AG04449 (cell line): ENCODE measurements around the gene ROPN1L.

Source experiments
- CTCF ChIA-PET: fragments of 350-600 bp; formaldehyde crosslinking; extraction: SDS; loops from one replicate; lab custom pipeline; 2021; ENCODE audit warnings: antibody characterized with exemption; lab: Yijun Ruan, JAX
- POLR2A ChIA-PET: fragments of 400-600, 350-600 bp; formaldehyde crosslinking; extraction: SDS; loops from one replicate; lab custom pipeline; 2020; ENCODE audit warnings: antibody characterized with exemption, inconsistent platforms; lab: Yijun Ruan, JAX
- DNase-seq: peaks from one replicate; pipeline ENCODE4 v3.0.0-alpha.2; 2010; ENCODE audit warnings: low read depth, low spot score
- H3K4me3 ChIP-seq: 2 replicates; pipeline ENCODE4 v1.5.1; 2011; ENCODE audit warnings: low read depth, mild to moderate bottlenecking, control low read depth, low read length
- CTCF ChIP-seq: IDR thresholded peaks from one replicate; pipeline ENCODE4 v1.5.1; 2011; ENCODE audit warnings: mild to moderate bottlenecking, moderate library complexity, low read length, control low read depth, inconsistent platforms; ENCODE audit not compliant: insufficient read depth; ENCODE audit errors: missing control alignments

Gene ROPN1L

GRCh38 chr5:10485142-10485795 lies 43.6 kb downstream of the ROPN1L start:
- CTCF ChIA-PET: interaction anchor here (0.8 to 2.1 kb wide), 2 partner anchors 31 to 142 kb away, joined by 3 to 7 read pairs; no protein-coding TSS in a partner anchor
- DNase-seq: peak; percentile 94
- POLR2A ChIA-PET: interaction anchor here (0.6 to 1.0 kb wide), 5 partner anchors 16 to 381 kb away, joined by 3 to 5 read pairs (median 3); no protein-coding TSS in a partner anchor
- no peak for TF ChIP-seq CTCF
- no peak overlapping the region for H3K4me3 ChIP-seq

GRCh38 chr5:10485897-10486296 lies 44.2 kb downstream of the ROPN1L start:
- no peak overlapping the region for H3K4me3 ChIP-seq
- no peak for TF ChIP-seq CTCF
- POLR2A ChIA-PET: interaction anchor here (0.6 to 1.0 kb wide), 4 partner anchors 16 to 381 kb away, joined by 3 to 5 read pairs (median 4); no protein-coding TSS in a partner anchor
- DNase-seq: no peak
- CTCF ChIA-PET: interaction anchor here (2.1 kb wide), 1 partner anchor 142 kb away, joined by 7 read pairs; no protein-coding TSS in a partner anchor

- CTCF ChIA-PET: interaction anchor here (2.1 kb wide), 1 partner anchor 141 kb away, joined by 7 read pairs; no protein-coding TSS in a partner anchor
- DNase-seq: no peak
- no peak overlapping the region for H3K4me3 ChIP-seq
- no peak for TF ChIP-seq CTCF
- POLR2A ChIA-PET: no interaction called here
Measured at GRCh38 chr5:10486511-10487344, 45.0 kb downstream of the ROPN1L start.

- no peak for TF ChIP-seq CTCF
- ChIA-PET POLR2A (no interaction called here), CTCF (interaction anchor here (1.0 to 2.9 kb wide), 3 partner anchors 12 to 139 kb away, joined by 3 to 21 read pairs (median 4); no protein-coding TSS in a partner anchor)
- no peak for DNase-seq
- no peak overlapping the region for H3K4me3 ChIP-seq
Measured at GRCh38 chr5:10488144-10488543, 46.5 kb downstream of the ROPN1L start.

GRCh38 chr5:10489810-10490426 lies 48.2 kb downstream of the ROPN1L start:
- DNase-seq: no peak
- POLR2A ChIA-PET: interaction anchor here (0.7 kb wide), 1 partner anchor 24 kb away, joined by 3 read pairs; no protein-coding TSS in a partner anchor
- no peak overlapping the region for H3K4me3 ChIP-seq
- CTCF ChIA-PET: interaction anchor here (0.6 to 2.9 kb wide), 4 partner anchors 10 to 139 kb away, joined by 3 to 21 read pairs (median 4); no protein-coding TSS in a partner anchor
- no peak for TF ChIP-seq CTCF
